HL-60 (cell line): ENCODE measurements around the gene ITPR3.
"Not testable (repeated sequence)": the region's sequence is repeated elsewhere in the genome, so short reads cannot be mapped to it uniquely, and the experiment has no call there.

Experiments used
- CTCF ChIP-seq: IDR thresholded peaks from one replicate; pipeline ENCODE4 v1.5.1; 2011; ENCODE audit warnings: low read length, control low read depth, inconsistent platforms; ENCODE audit not compliant: insufficient read depth
- POLR2AphosphoS5 ChIP-seq: IDR thresholded peaks from 2 replicates; pipeline ENCODE4 v1.6.1; 2012; ENCODE audit warnings: low read depth

- not testable (repeated sequence) for TF ChIP-seq CTCF, POLR2AphosphoS5
Observed at GRCh38 chr6:33596894-33597293, 24.2 kb upstream of the ITPR3 start.
